Choroid plexus epithelial cell (primary cell): ENCODE data around the gene PIAS1.

Experiments used
- DNase-seq: peaks from one replicate; pipeline ENCODE4 v3.0.0-alpha.2; 2010; ENCODE audit warnings: low read depth
- H3K4me3 ChIP-seq: 2 replicates; pipeline ENCODE4 v1.5.1; 2011; ENCODE audit warnings: low read depth, mild to moderate bottlenecking, control low read depth, low read length, moderate library complexity
- TF ChIP-seq, protein P1 (sequence below): conservative IDR thresholded peaks from 2 replicates; pipeline ENCODE4 v1.5.1; 2011; ENCODE audit warnings: low read depth, mild to moderate bottlenecking, control low read depth, inconsistent platforms, low read length, moderate library complexity

The PIAS1 gene

DNA sequence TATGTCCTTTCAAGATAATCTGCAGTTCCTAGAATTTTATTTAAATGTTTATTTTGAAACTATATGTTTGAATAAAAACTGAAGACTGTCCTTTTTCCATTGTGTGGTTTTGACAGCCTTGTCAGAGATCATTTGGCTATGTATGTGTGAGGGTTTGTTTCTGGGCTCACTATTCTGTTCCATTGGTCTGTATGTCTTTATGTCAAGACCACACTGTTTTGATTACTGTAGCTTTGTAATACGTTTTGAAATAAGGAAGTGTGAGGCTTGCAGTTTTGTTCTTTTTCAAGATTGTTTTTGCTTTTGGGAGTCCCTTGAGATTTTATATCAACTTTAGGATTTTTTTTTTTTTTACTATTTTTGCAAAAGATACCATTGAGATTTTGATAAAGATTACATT, 42.0 kb downstream of the PIAS1 start:
- TF ChIP-seq, protein P1, sequence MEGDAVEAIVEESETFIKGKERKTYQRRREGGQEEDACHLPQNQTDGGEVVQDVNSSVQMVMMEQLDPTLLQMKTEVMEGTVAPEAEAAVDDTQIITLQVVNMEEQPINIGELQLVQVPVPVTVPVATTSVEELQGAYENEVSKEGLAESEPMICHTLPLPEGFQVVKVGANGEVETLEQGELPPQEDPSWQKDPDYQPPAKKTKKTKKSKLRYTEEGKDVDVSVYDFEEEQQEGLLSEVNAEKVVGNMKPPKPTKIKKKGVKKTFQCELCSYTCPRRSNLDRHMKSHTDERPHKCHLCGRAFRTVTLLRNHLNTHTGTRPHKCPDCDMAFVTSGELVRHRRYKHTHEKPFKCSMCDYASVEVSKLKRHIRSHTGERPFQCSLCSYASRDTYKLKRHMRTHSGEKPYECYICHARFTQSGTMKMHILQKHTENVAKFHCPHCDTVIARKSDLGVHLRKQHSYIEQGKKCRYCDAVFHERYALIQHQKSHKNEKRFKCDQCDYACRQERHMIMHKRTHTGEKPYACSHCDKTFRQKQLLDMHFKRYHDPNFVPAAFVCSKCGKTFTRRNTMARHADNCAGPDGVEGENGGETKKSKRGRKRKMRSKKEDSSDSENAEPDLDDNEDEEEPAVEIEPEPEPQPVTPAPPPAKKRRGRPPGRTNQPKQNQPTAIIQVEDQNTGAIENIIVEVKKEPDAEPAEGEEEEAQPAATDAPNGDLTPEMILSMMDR, result no peak
- DNase-seq, result no peak
- H3K4me3 ChIP-seq, result no peak overlapping the region

DNA sequence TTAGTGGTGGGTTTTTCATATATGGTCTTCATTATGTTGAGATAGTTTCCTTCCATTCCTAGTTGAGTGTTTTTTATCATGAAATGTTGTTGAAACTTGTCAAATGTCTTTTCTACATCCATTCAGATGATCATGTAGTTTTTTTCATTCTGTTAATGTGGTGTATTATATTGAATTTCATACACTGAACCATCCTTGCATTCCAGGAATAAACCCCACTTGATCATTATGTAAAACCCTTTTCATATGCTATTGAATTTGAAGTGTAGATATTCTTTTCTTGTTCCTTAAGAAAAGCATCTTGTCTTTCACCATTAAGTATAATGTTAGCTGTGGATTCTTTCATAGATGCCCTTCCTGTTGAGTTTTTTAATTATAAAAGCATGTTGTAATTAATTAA, 42.9 kb downstream of the PIAS1 start:
- TF ChIP-seq, protein P1, result no peak
- peak; percentile 22 for DNase-seq
- no peak overlapping the region for H3K4me3 ChIP-seq

DNA sequence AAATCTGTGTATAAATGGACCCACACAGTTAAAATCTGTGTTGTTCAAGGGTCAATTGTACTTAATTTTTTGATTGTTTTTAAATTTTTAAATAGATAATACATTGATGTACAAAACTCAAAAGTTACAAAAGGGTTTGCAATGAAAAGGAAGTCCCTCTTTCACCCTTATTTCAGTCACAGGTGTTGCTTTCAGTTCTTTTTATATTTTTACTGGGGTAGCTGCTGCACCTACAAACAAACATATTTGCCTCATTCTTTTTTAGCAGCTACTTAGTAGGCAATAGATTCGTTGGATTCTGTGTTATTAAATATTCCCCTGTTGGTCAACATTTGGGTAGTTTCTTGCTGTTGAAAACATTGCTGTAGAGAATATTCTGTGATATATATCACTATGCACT, 44.4 kb downstream of the PIAS1 start:
- TF ChIP-seq, protein P1, result no peak
- DNase-seq, result no peak
- no peak overlapping the region for H3K4me3 ChIP-seq

DNA sequence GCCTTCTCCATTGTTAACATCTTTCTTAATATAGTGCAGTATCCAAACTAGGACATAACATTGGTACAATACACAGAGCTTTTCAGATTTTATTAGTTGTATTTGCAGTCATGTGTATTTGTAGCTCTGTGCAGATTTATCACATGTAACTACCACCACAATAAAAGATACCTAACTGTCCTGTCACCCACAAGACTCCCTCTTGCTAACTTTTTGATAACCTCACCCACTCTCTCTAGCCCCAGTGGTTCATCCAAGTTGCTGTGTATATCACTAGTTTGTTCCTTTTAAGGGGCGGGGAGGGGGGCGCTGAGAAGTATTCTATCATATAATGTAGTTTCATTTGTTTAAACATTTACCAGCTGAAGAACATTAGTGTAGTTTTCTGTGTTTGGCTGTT, 46.1 kb downstream of the PIAS1 start:
- DNase-seq, result no peak
- H3K4me3 ChIP-seq, result no peak overlapping the region
- TF ChIP-seq, protein P1, result no peak

DNA sequence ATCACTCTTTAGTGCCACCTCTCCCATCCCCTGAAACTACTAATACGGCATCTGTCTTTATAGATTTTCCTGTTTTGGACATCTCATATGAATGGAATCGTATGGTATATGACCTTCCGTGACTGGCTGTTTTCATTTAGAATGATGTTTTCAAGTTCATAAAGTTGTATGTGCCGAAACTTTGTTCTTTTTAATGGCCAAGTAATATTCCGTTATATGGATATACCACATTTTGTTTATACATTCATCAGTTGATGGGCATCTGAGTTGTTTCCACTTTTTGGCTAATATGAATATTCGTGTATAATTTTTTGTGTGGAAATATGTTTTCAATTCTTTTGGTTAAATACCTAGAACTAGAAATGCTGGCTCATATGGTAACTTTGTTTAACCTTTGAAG, 49.5 kb downstream of the PIAS1 start:
- H3K4me3 ChIP-seq, result no peak overlapping the region
- TF ChIP-seq, protein P1, result no peak
- no peak for DNase-seq

DNA sequence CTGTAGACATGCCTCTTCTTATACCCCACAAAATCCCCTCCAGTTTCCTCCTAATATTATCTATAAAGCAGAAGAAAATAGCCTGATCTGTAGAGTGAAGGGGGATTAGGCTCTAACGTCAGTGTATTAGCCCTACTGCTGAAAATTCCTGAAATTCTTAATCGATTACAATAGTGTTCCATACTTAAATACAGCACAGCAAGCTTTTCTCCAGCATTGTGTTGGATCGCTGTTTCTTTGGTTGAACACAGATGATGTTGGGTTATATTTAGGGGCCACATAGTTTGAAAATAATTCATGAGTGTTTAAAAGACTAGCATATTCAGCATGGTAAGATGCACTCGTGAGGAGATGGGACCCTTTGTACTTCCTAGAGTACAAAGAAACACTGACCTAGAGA, 52.5 kb downstream of the PIAS1 start:
- TF ChIP-seq, protein P1, result no peak

DNA sequence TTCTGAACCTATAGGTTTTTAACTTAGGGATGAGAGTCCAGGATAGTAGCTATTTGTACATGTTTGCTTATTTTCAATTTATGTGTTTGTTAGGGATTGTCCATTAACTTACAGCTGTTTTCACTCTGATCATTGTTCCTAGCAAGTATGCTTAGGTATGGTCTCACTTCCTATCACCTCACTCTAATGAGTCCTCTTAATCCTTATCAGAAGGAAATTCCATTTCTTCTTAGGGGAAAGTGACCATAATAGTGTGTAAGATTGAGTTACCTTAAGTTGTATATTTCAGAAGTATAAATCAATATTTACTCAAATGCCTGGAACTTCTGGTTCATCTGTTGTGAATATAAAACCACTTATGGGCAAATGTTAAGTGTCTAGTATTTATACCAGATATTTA, 53.0 kb downstream of the PIAS1 start:
- DNase-seq, result no peak
- no peak overlapping the region for H3K4me3 ChIP-seq
- TF ChIP-seq, protein P1, result no peak

More for the DNA sequence above, 52.5 kb downstream of the PIAS1 start:
- peak; percentile 55 for DNase-seq
- H3K4me3 ChIP-seq, result no peak overlapping the region
